ENCODE data around the gene FXYD6.

The FXYD6 gene

DNA sequence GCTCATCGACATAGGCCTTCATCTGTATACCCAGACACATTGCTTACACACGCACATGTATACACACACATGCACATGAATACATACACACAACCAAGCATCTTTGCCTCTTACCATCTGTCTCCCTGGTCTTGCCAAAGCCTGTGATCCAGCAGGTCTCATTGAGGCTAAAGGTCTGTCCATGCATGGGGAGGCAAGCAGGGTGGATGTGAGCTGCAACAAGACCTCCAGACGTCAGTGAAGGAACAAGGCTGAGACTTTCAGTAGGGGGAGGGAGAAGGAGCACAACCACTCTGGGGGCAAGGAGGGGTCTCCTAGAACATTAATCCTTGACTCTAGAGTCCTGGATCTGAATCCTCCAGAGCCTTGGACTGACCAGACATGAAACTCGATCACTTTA is 29.1 kb upstream of the FXYD6 start:
- DNase-seq (ENCODE audit: extremely low read depth, low read depth) = no peak
- TF ChIP-seq, protein P1, sequence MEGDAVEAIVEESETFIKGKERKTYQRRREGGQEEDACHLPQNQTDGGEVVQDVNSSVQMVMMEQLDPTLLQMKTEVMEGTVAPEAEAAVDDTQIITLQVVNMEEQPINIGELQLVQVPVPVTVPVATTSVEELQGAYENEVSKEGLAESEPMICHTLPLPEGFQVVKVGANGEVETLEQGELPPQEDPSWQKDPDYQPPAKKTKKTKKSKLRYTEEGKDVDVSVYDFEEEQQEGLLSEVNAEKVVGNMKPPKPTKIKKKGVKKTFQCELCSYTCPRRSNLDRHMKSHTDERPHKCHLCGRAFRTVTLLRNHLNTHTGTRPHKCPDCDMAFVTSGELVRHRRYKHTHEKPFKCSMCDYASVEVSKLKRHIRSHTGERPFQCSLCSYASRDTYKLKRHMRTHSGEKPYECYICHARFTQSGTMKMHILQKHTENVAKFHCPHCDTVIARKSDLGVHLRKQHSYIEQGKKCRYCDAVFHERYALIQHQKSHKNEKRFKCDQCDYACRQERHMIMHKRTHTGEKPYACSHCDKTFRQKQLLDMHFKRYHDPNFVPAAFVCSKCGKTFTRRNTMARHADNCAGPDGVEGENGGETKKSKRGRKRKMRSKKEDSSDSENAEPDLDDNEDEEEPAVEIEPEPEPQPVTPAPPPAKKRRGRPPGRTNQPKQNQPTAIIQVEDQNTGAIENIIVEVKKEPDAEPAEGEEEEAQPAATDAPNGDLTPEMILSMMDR (IDR thresholded peaks at IDR 0.05; ENCODE audit: low read depth, low read length) = no peak

DNA sequence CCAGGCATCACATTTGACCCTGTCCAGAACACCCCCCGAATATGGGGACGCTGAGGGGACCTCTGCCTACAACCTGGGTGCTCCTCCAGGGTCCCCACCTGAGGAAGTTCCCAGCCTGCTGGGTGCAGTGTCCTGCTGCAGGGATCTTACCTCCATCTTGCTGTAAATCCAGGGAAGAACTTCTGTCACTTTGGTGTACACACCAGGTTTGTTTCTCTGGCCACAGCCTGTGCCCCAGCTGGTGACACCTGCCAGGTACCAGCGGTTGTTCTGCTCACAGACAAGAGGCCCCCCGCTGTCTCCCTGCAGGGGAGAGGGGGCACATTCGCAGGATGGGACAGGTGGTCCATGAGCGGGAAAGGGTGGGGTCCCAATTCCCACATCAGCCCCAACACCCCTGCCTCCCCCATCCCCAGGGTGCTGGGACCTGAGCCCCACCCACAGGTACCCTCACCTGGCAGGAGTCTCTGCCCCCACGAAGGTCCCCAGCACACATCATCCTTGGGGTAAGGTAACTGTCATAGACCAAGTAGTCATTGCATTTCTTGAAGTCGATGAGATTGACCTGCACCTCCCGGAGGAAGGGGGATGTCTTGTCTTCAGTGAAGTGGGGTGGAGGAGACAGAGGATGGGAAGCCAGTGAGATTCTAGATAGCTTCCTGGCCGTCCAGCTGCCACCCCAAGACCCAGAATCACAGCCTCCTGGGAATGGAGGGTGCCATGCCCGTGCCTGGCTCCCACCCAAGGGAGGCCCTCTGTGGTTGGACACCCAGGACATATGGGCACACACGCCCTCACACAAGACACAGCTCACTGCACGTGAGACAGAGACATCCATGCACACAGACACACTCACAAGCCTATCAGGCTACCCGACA is 27.3 kb upstream of the FXYD6 start:
- no peak for DNase-seq (ENCODE audit: extremely low read depth, low read depth)
- TF ChIP-seq, protein P1 (IDR thresholded peaks at IDR 0.05; ENCODE audit: low read depth, low read length) = no peak

DNA sequence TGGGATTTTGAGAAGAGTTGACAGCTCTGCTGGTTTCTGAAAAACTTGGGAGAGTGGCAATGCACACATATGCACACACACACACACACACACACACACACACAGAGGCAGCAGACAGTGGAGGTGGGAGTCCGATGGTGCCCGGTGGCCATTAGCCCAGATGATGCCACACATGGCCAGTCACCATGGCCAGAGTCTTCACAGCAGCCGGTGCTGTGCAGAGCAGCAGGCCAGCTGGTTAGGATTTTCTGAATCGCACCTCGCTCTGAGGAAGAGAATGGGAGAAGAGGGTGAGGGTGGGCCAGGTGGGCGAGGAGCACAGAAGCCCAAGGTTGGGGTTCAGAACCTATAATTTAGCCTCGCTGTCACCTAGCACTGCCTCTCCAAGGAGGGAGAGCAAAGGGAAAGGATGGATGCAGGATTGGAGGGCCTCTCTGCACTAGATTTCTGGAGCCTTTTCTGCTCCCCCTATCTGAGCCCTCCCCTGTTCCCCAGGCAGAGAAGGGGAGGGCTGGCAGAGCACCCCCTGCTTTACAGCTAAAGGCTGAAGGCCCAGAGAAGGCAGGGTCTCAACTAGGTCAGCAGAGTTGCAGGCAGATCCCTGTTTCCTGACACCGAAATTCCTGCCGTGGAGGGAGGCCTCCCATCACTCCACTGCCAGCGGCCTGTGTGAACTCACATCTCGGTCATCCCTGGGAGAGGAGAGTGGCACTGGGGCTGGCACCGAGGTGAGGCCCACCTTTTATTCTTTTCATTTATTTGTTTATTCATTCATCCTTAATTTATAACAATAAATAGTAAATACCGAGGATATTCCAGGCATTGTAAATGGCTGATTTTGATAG is 25.8 kb upstream of the FXYD6 start:
- TF ChIP-seq, protein P1 (IDR thresholded peaks at IDR 0.05; ENCODE audit: low read depth, low read length) = no peak
- no peak for DNase-seq (ENCODE audit: extremely low read depth, low read depth)

DNA sequence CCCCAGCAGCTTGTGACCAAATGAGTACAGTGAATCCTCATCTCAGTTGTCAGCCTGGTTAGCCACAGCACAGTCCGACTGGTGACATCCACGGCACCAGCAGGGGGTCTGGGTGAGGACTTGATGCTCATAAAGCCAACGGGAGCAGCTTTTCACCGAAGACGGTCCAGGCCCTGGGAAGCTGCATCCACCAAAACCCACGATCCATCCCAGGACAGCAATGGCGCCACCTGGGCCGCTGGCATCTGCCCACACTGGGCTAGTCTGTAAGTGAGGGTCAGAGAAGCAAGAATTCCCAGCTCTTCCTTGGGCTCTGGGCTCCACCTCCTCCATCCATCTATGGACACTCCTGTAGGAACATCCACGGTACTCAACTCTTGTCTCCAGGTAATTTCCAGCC is 25.1 kb upstream of the FXYD6 start:
- TF ChIP-seq, protein P1 (IDR thresholded peaks at IDR 0.05; ENCODE audit: low read depth, low read length) = no peak
- DNase-seq (ENCODE audit: extremely low read depth, low read depth) = no peak

DNA sequence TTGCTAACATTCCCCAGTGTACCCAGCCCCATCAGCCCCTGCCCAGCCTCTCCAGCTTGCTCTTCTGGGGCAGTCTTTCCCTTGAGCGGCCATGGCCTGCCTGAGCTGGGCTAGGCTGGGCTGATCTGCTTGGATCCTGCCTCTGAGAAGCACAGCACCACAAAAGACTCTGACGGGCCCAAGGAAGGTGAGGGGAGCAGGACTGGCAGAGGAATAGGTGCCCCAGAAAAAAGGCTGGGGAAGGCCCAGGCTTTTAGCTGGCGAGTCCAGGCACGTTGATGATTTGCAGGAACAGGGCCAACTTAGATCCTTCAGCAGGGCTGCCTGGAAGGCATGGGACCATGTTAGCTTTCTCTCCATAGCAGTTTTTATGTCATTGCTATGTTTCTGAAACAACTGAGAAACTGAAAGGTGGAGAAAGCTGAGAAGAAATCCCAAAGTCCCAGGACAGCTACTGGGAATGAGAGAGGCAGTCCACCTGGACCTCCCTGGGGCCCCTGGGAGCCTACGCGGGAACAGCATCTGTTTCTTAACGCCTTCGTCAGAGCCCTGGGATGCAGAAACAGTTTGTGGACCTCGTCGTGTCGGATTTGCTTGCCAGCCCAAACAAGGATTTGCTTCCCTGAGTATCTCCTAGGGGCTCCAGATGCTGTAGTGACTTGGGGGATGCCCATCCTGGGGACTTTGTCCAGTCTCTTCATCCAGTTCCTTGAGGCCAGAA is 24.4 kb upstream of the FXYD6 start:
- DNase-seq (ENCODE audit: extremely low read depth, low read depth) = no peak
- TF ChIP-seq, protein P1 (IDR thresholded peaks at IDR 0.05; ENCODE audit: low read depth, low read length) = no peak

DNA sequence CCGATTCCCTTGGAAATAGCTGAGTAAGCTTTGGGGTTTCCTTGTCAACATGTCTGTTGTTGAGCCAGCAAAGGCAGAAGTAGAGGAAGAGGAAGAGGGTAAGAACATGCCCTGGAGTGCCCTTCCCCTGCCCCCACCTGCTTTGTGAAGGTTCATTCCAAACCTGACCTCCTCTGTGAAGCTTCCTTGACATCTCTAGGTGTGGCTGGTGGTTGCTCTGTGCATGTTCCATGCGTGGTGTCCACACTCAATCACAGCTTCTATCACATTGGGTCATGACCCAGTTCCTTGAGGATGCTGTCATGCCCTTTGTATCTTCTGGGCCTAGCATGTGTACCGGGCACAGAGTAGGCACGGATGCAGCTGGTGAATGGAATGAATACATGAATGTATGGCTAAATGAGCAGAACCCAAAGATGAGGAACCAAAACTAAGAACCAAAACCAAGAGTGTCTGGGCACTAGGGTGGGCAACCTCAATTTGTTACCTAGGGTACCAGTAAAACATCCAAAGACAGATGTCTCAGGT is 23.7 kb upstream of the FXYD6 start:
- TF ChIP-seq, protein P1 (IDR thresholded peaks at IDR 0.05; ENCODE audit: low read depth, low read length) = no peak
- DNase-seq (ENCODE audit: extremely low read depth, low read depth) = no peak

Measured in AG09319 (cell line).